Natural killer cell (primary cell): ENCODE measurements around the gene ZSWIM6. TPM values are rescaled to one million over a fixed set of nuclear protein-coding genes. Genes with fewer than 3 reads are reported as not detected.
A peak's percentile ranks its signal among the peaks of the same experiment; 100 is the strongest.

ENCODE experiments used
- ATAC-seq, 3 donors: fragments of 150-1000 bp in 2 of 3; fragments of 200-7000 bp in 1 of 3; cut with Tn5 transposase; 1 replicate in 1 of 3; 2 replicates in 2 of 3; pipeline ENCODE4 v1.10.0; 2021; ENCODE audit warnings: mild to moderate bottlenecking in 2 of 3, moderate library complexity in 2 of 3
- DNase-seq, 2 donors: peaks; one replicate each; pipeline versions ENCODE4 v3.0.0 to v3.0.0-alpha.2; 2013 to 2021; ENCODE audit warnings: mixed read lengths in 1 of 2
- H3K27ac ChIP-seq: one replicate; pipeline ENCODE4 v1.5.1; 2013; ENCODE audit warnings: mild to moderate bottlenecking, low read length
- H3K27me3 ChIP-seq: one replicate; pipeline ENCODE4 v1.6.1; 2013; ENCODE audit warnings: low read length; ENCODE audit not compliant: control insufficient read depth, insufficient read depth
- H3K36me3 ChIP-seq: one replicate; pipeline ENCODE4 v1.6.1; 2013; ENCODE audit warnings: low read length; ENCODE audit not compliant: control insufficient read depth, insufficient read depth
- H3K4me1 ChIP-seq: one replicate; pipeline ENCODE4 v1.6.1; 2013; ENCODE audit warnings: low read length; ENCODE audit not compliant: control insufficient read depth, insufficient read depth
- H3K4me3 ChIP-seq: one replicate; pipeline ENCODE4 v1.5.1; 2013; ENCODE audit warnings: low read length
- H3K9me3 ChIP-seq: one replicate; pipeline ENCODE4 v1.6.1; 2013; ENCODE audit warnings: low read length; ENCODE audit not compliant: control insufficient read depth, insufficient read depth
- H3K27ac Mint-ChIP-seq, 2 donors: one replicate each; pipeline ENCODE4 v1.8.0; 2022; ENCODE audit warnings: mild to moderate bottlenecking in 2 of 2, mixed read lengths in 2 of 2, moderate library complexity in 1 of 2
- H3K27me3 Mint-ChIP-seq, 2 donors: one replicate each; pipeline ENCODE4 v1.8.0; 2022; ENCODE audit warnings: low read depth in 2 of 2, mixed read lengths in 2 of 2
- H3K36me3 Mint-ChIP-seq: one replicate; pipeline ENCODE4 v1.8.0; 2022; ENCODE audit warnings: mixed read lengths
- H3K4me1 Mint-ChIP-seq, 2 donors: one replicate each; pipeline ENCODE4 v1.8.0; 2022; ENCODE audit warnings: mixed read lengths in 2 of 2
- H3K4me3 Mint-ChIP-seq: one replicate; pipeline ENCODE4 v1.8.0; 2022; ENCODE audit warnings: mild to moderate bottlenecking, moderate library complexity, mixed read lengths
- H3K9me3 Mint-ChIP-seq, 2 donors: one replicate each; pipeline ENCODE4 v1.8.0; 2022; ENCODE audit warnings: mixed read lengths in 2 of 2
- WGBS: methylation state at CpG from one replicate; pipeline ENCODE4 v1.1.7; 2013; ENCODE audit warnings: missing lambda C conversion rate; ENCODE audit not compliant: insufficient coverage; 5-methylcytosine and 5-hydroxymethylcytosine counted together
- intact Hi-C: fragments of 100-400 bp; cut with micrococcal nuclease; formaldehyde crosslinking; loops from one replicate; pipeline ENCODE4 v1.14.2; 2022
- total RNA-seq, 4 donors: library from RNA; stranded (reverse); fragments of 120-200 nt in 1 of 4; gene quantifications; one replicate each; pipeline versions ENCODE4 v1.2.3 to v1.2.4, GENCODE V29; 2013 to 2022
- TF ChIP-seq, protein P1 (sequence below): fragments of 200-600 bp; IDR thresholded peaks from one replicate; pipeline ENCODE4 v1.8.0; 2022; ENCODE audit warnings: antibody characterized with exemption

ZSWIM6 gene
- total RNA-seq, 3 donors from 2014 or later (not counting 1 experiment from before 2014, with no cell fraction given), result 8.7 to 11.4 (median 10.5) TPM

DNA sequence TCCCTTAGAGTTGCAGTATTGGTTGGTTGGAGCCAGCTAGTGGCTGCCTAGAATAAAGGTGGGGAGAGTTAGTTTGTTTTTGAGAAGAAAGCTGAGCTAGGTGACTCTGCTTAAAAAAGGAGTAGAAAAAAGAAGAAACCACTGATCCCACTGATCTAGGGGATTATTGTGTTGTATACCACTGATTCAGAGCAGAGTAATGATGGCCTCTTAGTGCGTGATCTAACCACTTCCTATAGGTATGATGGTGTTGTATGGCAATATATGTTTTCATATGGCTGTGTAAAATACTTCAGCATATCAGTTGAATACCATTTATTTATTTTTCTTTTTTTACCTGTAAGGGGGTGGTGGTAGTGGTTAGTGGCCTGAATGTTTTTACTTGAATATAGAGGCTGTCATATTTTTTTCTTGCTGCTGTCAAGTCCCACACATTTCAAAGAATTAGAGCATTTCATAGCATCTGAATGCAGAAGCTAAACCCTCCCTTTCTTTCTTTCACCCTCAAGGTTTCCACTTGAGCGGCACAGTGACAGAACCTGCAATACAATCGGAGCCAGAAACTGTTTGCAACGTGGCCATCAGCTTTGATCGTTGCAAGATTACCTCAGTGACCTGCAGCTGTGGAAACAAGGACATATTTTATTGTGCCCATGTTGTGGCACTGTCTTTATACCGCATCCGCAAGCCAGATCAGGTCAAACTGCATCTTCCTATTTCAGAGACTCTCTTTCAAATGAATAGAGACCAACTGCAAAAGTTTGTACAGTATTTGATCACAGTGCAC is 140.3 kb downstream of the ZSWIM6 start:
- Histone ChIP-seq H3K4me3 (no peak overlapping the region), H3K4me1 (no peaks in the 10 kb centered on the region), H3K36me3 (no peaks in the 10 kb centered on the region), H3K27me3 (no peaks in the 10 kb centered on the region), H3K27ac (no peak overlapping the region), H3K9me3 (no peaks in the 10 kb centered on the region)
- H3K27me3 Mint-ChIP-seq, result no peaks in the 10 kb centered on the region
- H3K9me3 Mint-ChIP-seq, result no peaks in the 10 kb centered on the region
- H3K36me3 Mint-ChIP-seq, result no peaks in the 10 kb centered on the region
- H3K27ac Mint-ChIP-seq, result peak overlapping the region; percentile 15 to 29
- DNase-seq, result no peak
- peaks cover 44 to 54% of the 10 kb centered on the region in 2 donors for H3K4me1 Mint-ChIP-seq
- H3K4me3 Mint-ChIP-seq, result no peak overlapping the region
- intact Hi-C loops, result no loop called here
- TF ChIP-seq, protein P1, sequence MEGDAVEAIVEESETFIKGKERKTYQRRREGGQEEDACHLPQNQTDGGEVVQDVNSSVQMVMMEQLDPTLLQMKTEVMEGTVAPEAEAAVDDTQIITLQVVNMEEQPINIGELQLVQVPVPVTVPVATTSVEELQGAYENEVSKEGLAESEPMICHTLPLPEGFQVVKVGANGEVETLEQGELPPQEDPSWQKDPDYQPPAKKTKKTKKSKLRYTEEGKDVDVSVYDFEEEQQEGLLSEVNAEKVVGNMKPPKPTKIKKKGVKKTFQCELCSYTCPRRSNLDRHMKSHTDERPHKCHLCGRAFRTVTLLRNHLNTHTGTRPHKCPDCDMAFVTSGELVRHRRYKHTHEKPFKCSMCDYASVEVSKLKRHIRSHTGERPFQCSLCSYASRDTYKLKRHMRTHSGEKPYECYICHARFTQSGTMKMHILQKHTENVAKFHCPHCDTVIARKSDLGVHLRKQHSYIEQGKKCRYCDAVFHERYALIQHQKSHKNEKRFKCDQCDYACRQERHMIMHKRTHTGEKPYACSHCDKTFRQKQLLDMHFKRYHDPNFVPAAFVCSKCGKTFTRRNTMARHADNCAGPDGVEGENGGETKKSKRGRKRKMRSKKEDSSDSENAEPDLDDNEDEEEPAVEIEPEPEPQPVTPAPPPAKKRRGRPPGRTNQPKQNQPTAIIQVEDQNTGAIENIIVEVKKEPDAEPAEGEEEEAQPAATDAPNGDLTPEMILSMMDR, result no peak
- 87% methylated on average over 6 of the region's 7 CpGs for WGBS
- peak in 2 of 3 donors; percentile 30 to 53 for ATAC-seq

DNA sequence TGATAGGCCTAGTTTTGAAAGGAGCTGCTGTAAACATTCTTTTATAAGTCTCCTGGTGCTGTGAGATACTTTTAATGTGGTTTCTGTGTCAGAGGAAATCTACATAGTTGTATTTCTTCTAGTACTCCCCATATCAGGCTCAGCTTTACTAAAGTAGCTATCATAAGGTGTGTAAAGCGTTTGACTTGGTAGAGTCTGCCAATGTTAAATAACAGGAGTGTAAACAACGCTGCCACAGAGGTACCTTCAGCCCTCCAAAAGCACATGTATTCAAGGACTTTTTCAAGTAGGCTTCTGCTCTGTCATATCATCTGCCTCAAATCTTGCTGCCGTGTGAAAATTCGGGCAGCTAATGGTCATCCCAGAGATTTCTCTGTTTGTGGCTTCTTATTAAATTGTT is 142.7 kb downstream of the ZSWIM6 start:
- DNase-seq (no peak), ATAC-seq (no peak)
- Histone ChIP-seq H3K9me3 (no peaks in the 10 kb centered on the region), H3K4me1 (no peaks in the 10 kb centered on the region), H3K27me3 (no peaks in the 10 kb centered on the region), H3K4me3 (no peak overlapping the region), H3K36me3 (no peaks in the 10 kb centered on the region), H3K27ac (no peak overlapping the region)
- 98% methylated on average over 4 of the region's 4 CpGs for WGBS
- Mint-ChIP-seq H3K9me3 (no peaks in the 10 kb centered on the region), H3K36me3 (no peaks in the 10 kb centered on the region), H3K27ac (no peak overlapping the region), H3K4me1 (peaks cover 45 to 52% of the 10 kb centered on the region in 2 donors), H3K4me3 (no peak overlapping the region), H3K27me3 (no peaks in the 10 kb centered on the region)
- intact Hi-C loops, result no loop called here
- TF ChIP-seq, protein P1, result no peak

DNA sequence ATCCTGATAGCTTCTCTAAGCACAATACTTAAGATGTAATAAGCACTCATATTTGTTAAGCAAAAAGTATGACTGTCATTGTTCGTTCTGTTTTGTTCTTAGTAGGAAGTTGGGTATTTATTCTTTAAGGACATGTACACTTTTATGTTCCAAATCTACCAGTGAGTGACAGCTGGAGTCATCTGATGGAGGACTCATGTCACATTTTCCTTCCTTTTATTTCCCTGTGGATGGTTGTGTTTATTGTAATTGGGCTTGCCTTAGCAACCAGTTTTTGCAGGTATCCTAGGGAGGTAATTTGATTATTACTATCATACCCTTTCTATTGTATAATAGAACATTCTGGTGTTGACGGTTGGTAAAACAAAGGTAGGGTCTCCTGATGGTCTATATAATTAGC is 145.7 kb downstream of the ZSWIM6 start:
- DNase-seq (no peak), ATAC-seq (no peak)
- no peak overlapping the region for H3K27ac Mint-ChIP-seq
- H3K4me3 ChIP-seq, result no peak overlapping the region
- no peaks in the 10 kb centered on the region for H3K36me3 ChIP-seq
- no peaks in the 10 kb centered on the region for H3K36me3 Mint-ChIP-seq
- H3K9me3 Mint-ChIP-seq, result no peaks in the 10 kb centered on the region
- no peaks in the 10 kb centered on the region for H3K4me1 ChIP-seq
- no peak overlapping the region for H3K4me3 Mint-ChIP-seq
- peaks cover 19 to 25% of the 10 kb centered on the region in 2 donors for H3K4me1 Mint-ChIP-seq
- no peaks in the 10 kb centered on the region for H3K27me3 ChIP-seq
- H3K27me3 Mint-ChIP-seq, result no peaks in the 10 kb centered on the region
- TF ChIP-seq, protein P1, result no peak
- intact Hi-C loops, result no loop called here
- WGBS, result 80% methylated on average over 1 of the region's 2 CpGs
- H3K9me3 ChIP-seq, result no peaks in the 10 kb centered on the region
- H3K27ac ChIP-seq, result no peak overlapping the region
